ENCODE measurements around the gene AKT1.

Gene AKT1

GRCh38 chr14:104788161-104788818 is 7.3 kb downstream of the AKT1 start:
- no peak overlapping the region for H3K27ac ChIP-seq
- intact Hi-C loops (cut with DNase I; ENCODE audit: low total_unique reads), result no loop called here
- H3K9me3 ChIP-seq, result no peaks in the 10 kb centered on the region
- peaks cover 12 to 86% (median 39%) of the 10 kb centered on the region in 3 donors for H3K36me3 ChIP-seq
- no peak for DNase-seq
- no peak for TF ChIP-seq CTCF (IDR thresholded peaks at IDR 0.05)
- no peaks in the 10 kb centered on the region for H3K27me3 ChIP-seq
- peaks cover 0 to 89% (median 55%) of the 10 kb centered on the region in 4 donors for H3K4me1 ChIP-seq
- H3K4me3 ChIP-seq, result no peak overlapping the region

- H3K27ac ChIP-seq, result no peak overlapping the region
- peaks cover 0 to 83% (median 50%) of the 10 kb centered on the region in 4 donors for H3K4me1 ChIP-seq
- H3K27me3 ChIP-seq, result no peaks in the 10 kb centered on the region
- no peak for TF ChIP-seq CTCF (IDR thresholded peaks at IDR 0.05)
- peak in 1 of 2 donors; percentile 48 for DNase-seq
- peaks cover 12 to 85% (median 40%) of the 10 kb centered on the region in 3 donors for H3K36me3 ChIP-seq
- no peaks in the 10 kb centered on the region for H3K9me3 ChIP-seq
- intact Hi-C loops (cut with DNase I; ENCODE audit: low total_unique reads), result no loop called here
- no peak overlapping the region for H3K4me3 ChIP-seq
Measured at GRCh38 chr14:104787736-104788135, 7.8 kb downstream of the AKT1 start.

GRCh38 chr14:104786726-104787675 is 8.5 kb downstream of the AKT1 start:
- Histone ChIP-seq H3K9me3 (no peaks in the 10 kb centered on the region), H3K36me3 (peaks cover 12 to 83% (median 47%) of the 10 kb centered on the region in 3 donors), H3K4me1 (peaks cover 0 to 76% (median 43%) of the 10 kb centered on the region in 4 donors), H3K27ac (no peak overlapping the region), H3K27me3 (no peaks in the 10 kb centered on the region), H3K4me3 (no peak overlapping the region)
- TF ChIP-seq CTCF (IDR thresholded peaks at IDR 0.05), result no peak
- intact Hi-C loops (cut with DNase I; ENCODE audit: low total_unique reads), result no loop called here
- no peak for DNase-seq

GRCh38 chr14:104786091-104786586 is 9.4 kb downstream of the AKT1 start:
- no peak for TF ChIP-seq CTCF (IDR thresholded peaks at IDR 0.05)
- H3K36me3 ChIP-seq, result peaks cover 12 to 79% (median 43%) of the 10 kb centered on the region in 3 donors

GRCh38 chr14:104785708-104786080 is 9.9 kb downstream of the AKT1 start:
- no peak for TF ChIP-seq CTCF (IDR thresholded peaks at IDR 0.05)
- peak overlapping the region in 1 of 2 donors; percentile 25 for H3K27ac ChIP-seq
- H3K4me1 ChIP-seq, result peaks cover 0 to 63% (median 33%) of the 10 kb centered on the region in 4 donors
- peaks cover 11 to 79% (median 43%) of the 10 kb centered on the region in 3 donors for H3K36me3 ChIP-seq
- no peak for DNase-seq
- no peaks in the 10 kb centered on the region for H3K9me3 ChIP-seq
- H3K4me3 ChIP-seq, result no peak overlapping the region
- no peaks in the 10 kb centered on the region for H3K27me3 ChIP-seq
- intact Hi-C loops (cut with DNase I; ENCODE audit: low total_unique reads), result no loop called here

More at GRCh38 chr14:104786091-104786586, 9.4 kb downstream of the AKT1 start:
- Histone ChIP-seq H3K27ac (peak overlapping the region in 1 of 2 donors; percentile 25), H3K4me1 (peaks cover 0 to 67% (median 35%) of the 10 kb centered on the region in 4 donors), H3K9me3 (no peaks in the 10 kb centered on the region), H3K27me3 (no peaks in the 10 kb centered on the region), H3K4me3 (no peak overlapping the region)
- intact Hi-C loops (cut with DNase I; ENCODE audit: low total_unique reads), result no loop called here
- no peak for DNase-seq

Measured in tibial artery (tissue), 4 donors.